DMS 273 treated with DMSO at 0.1 percent for 48 hours (cell line): ENCODE results near the gene SRCAP.
"Not testable (repeated sequence)": the region's sequence is repeated elsewhere in the genome, so short reads cannot be mapped to it uniquely, and the experiment has no call there.

ENCODE experiments used
- DNase-seq: peaks from one replicate; lab custom pipeline; 2025; lab: John Stamatoyannopoulos, UW

Gene SRCAP

DNA sequence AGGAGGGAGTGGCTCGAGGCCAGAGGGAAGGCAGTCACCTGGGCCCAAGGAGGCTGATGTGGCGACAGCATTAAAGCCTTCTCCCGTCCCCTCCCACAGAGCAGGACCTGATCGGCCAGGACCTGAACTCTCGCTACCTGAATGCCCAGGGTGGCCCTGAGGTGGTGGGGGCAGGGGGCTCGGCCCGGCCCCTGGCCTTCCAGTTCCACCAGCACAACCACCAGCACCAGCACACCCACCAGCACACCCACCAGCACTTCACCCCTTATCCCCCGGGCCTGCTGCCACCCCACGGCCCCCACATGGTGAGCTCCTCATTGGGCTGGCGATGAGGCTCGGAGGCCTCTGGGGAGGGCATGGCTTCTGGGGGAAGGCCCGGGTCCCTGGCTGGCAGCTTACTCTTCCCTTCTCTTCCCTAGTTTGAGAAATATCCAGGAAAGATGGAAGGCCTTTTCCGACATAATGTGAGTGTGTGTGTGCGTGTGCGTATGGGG lies 34.3 kb upstream of the SRCAP start:
- no peak for DNase-seq

DNA sequence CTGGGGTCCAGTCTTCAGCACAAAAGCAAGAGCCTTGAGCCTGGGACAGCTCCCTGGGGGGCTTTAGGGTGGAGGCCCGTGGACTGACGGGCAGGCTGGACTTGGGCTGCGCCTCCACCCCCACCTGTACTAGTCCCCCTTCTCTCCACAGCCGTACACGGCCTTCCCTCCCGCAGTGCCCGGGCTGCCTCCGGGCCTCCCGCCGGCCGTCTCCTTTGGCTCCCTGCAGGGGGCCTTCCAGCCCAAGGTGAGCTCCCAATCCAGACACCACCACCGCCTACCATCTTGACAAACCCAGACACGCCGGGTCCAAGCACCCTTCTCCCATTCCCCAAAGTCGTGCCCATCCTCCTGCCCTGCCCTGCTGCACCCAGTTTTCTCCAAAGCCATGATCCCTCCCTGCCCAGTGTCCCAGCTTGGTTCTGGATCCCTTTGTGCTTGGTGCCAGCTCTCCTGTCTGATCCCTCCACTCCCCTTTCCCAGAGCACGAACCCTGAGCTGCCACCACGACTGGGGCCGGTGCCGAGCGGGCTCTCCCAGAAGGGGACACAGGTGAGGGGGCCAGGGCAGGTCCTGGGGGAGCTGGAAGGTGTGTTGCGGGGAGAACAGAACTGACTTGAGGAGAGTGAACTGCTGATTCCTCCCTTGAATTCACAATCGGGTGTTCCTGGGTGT lies 33.7 kb upstream of the SRCAP start:
- DNase-seq, result no peak

DNA sequence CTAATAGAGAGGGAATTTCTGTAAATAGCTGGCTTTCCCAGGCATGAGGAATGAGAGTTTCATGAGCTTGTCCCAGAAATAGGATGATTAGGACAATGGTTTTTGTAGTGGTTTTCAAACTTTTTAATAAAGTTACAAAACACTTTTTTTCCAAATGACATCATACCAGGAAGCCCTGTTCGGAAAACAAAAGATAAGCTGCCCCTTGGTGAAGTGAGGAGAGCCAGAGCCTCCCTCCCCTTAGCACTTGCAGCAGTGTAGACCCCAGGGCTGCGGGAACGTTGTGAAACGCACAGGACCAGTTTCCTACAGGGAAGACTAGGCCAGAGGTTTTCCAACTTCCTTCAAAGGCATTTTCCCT lies 33.2 kb upstream of the SRCAP start:
- DNase-seq, result no peak

DNA sequence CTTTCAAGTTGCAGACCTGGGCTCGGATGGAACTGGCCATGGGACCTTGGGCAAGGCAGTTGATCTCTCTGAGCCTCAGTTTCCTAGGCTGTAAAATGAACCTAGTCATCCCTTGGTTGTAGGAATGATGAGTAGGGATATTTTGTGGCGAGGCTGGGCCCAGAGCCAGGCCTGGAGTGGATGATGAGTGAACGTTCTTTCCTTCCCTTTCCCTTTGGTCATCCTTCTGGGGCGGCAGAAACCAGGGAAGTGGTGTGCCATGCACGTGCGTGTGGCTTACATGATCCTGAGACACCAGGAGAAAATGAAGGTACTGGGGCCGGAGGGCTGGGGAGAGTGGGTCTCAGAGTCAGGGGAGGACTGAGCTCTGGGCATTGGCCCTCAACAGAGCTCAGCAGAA lies 32.3 kb upstream of the SRCAP start:
- no peak for DNase-seq

DNA sequence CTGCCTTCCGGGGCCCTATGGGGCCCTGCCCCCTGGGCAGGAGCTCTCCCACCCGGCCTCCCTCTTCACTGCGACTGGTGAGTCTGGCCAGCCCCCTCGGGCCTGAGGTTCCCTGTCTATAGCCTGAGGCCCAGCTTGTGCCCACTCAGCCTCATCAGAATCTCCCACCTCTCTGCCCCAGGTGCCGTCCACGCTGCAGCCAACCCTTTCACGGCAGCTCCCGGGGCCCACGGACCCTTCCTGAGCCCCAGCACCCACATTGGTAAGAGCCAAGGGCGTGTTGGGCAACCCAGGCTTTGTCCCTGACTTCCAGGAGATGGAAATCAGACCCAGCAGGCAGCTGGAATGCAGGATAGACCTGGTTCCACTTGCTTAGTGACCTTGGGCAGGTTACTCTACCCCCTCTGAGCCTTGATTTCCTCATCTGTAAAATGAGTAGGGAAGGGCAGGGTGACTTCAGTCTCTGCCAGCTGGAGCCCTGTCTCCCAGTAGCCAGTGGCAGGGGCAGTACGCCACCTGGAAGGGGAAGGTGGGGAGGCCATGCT lies 31.5 kb upstream of the SRCAP start:
- no peak for DNase-seq

DNA sequence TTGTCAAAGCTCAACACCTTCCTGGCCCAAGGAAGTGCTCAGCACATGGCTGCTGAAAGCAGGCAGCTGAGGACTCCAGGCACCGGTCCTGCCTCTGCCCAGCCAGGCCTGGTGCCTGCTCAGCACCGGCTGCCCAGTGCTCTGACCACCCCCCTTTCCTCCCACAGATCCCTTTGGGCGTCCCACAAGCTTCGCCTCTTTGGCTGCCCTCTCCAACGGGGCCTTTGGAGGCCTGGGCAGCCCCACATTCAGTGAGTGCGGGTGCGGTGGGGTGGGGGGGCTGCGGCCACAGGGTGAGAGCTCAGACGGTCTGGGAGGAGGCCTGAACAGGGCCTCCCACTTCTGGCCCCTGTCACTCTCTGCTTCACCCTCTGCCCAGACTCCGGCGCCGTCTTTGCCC lies 30.6 kb upstream of the SRCAP start:
- no peak for DNase-seq

DNA sequence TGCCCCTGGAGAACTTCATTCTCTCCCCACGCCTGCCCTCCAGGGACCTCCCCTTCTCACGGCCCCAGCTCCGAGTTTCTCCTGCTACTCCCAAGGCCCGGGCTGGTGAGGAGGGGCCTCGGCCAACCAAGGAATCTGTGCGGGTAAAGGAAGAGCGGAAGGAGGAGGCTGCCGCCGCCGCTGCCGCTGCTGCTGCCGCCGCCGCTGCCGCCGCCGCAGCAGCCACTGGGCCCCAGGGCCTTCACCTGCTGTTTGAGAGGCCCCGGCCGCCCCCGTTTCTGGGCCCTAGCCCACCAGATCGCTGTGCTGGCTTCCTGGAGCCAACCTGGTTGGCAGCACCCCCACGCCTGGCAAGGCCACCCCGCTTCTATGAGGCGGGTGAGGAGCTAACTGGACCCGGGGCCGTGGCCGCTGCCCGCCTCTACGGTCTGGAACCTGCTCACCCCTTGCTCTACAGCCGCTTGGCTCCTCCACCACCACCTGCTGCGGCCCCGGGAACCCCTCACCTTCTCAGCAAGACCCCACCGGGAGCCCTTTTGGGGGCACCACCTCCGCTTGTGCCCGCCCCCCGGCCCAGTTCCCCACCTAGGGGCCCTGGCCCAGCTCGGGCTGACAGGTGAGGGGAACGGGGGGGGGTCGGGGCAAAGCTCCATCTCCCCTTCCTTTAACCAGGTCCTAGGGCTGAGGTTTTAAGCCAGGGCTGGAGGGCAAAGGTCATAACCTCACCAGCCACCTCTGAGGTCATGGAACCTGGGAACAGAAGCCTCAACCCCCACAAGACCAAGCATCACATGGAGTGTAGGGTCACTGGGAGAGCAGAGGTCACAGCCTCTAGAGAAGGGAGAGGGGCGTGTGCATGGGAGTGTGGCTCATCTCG lies 29.7 kb upstream of the SRCAP start:
- no peak for DNase-seq

DNA sequence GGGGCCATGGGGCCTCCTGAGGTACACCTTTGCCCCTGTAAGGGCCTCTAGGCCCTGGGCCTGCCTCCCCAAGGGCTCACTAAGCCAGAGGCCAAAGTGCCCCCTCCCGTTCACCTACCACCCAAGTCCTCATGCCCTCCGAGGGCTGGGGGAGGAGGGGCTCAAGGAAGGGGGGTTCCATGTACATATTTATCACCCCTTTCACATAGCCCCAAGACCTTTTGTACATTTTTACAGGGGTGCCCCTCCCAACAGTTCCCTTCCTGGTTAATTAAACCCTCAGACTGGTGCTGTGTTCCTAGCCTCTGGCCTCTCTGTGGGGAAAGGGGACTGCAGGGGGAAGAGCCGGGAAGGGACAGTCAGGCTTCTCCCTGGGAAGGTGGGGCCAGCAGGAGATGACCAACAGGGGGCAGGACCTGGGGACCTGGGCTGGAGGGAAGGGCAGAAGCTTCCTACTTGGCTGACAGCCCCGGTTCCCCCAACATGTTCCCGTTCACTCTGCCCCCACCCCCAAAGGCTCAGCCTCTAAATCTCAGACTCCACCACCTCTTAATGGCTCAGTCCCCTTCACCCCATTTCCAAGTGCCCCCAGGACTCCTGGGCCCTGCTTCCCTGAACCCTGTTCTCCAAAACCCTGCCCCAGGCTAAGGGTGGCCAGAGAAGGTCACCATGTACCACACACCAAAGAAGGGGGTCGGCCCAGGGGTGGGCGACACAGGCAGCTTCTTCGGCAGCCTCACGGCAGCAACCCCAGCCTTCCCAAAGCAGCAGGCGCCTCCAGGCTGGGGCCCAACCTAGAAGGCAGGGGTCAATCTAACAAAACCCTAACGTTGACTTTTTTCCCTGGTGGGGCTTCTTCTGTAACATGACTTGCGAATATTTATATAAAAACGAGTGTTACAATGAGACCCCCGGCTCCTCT lies 28.8 kb upstream of the SRCAP start:
- no peak for DNase-seq

DNA sequence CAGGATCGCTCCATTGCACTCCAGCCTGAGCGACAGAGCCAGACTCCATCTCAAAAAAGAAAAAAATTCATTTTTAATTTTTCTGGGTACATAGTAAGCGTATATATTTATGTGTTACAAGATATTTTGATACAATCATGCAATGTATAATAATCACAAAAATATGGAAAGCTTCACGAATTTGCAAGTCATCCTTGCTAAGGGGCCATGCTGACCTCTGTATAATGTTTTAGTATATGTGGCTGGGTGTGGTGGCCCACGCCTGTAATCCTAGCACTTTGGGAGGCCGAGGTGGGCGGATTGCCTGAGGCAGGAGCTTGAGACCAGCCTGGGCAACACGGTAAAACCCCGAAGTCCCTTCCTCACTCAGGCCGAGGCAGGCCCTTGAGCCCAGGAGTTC lies 23.8 kb upstream of the SRCAP start:
- DNase-seq, result no peak

DNA sequence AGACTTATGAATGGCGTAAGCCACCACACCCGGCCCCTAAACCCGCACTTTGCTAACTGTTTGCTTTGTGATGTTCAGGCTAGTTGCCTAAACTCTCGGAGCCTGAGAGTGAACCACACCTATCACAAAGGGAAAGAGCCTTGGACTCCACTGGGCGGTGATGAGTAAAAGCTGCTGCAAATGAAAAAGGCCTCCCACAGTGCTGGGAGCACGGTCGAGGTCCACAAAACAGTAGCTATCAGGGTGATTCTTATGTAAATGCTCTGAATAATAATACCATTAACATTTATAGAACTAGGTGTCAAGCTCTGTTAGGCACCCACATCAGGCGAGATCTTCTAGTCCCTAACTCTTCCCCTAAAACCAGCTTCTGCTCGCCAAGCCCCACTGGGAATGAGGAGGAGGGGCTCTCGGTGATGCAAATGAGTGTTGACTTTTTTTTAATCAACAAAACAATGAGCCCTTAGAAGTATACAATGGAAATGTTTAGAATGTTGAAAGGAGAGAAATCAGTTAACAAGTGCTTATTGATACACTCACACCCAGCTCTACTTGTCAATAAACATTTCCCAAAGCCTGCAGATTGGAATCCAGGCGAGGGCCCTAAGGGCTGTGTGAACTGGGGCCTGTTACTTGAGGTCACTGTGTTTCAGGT lies 20.9 kb upstream of the SRCAP start:
- no peak for DNase-seq

DNA sequence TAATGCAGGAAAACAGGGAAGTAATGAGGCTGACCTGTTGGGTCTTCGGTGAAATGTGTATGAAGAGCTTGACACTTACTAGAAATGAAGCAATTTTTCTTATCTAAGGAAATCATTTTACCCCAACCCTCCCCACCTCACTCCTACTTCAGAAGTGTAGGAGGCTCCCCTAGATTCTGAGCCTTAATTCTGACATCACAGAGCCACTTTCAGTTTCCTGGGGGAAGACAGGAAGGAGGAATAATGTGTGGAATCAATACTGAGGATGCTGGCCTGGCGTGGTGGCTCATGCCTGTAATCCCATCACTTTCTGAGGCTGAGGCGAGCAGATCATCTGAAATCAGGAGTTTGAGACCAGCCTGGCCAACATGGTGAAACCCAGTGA lies 20.4 kb upstream of the SRCAP start:
- DNase-seq, result no peak

DNA sequence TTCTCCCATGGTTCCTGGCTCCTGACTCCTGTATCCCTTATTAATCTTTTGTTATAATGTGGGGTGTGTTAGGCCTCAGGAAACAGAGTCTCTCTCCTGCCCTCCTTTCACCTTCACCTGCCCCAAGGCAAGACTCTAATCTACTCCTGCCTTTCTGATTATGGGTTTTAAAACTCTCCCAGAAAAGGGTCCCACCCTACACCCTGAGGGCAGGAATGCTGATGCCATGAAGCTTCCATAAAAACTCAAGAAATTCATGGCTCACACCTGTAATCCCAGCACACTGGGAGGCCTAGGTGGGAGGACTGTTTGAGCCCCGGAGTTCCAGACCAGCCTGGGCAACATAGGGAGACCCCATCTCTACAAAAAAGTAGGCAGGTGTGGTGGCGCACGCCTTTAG lies 18.6 kb upstream of the SRCAP start:
- no peak for DNase-seq

DNA sequence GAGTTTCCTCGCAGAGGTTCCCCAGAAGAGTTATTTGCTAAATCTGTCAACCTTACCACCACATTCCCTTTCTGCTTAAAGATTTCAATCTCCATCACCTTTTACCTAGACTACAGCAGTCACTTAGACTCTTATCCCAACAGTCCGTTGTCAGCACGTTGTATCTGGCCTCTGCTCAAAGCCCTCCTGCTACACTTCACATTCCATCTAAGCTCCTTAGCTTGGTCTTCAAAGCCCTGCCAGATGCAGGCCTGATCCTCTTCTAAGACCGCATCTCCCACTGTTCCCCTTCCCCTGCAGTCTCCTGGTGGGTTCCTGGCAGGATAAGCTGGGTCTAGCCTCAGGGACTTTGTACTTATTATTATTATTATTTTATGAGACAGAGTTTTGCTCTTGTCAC lies 10.3 kb upstream of the SRCAP start:
- no peak for DNase-seq

DNA sequence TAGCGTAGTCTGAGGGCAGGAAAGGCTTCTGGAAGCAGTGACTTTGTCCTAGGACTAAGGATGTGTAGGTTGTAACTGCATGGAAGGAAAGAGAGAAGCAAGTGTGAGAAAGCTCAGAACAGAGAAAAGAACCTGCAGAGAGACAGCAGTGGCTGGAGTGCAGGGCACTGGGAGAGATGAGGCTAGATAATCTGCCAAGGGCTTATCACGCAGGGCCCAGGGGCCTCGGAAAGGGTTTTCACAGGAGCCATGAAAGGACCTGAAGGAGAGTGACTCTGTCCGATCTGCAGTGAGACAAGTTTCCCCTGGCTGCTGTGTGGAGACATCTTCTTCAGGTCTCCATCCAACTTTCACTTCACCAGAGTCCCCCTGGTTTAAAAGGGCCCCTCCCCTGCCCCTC lies 7.1 kb upstream of the SRCAP start:
- DNase-seq, result no peak

DNA sequence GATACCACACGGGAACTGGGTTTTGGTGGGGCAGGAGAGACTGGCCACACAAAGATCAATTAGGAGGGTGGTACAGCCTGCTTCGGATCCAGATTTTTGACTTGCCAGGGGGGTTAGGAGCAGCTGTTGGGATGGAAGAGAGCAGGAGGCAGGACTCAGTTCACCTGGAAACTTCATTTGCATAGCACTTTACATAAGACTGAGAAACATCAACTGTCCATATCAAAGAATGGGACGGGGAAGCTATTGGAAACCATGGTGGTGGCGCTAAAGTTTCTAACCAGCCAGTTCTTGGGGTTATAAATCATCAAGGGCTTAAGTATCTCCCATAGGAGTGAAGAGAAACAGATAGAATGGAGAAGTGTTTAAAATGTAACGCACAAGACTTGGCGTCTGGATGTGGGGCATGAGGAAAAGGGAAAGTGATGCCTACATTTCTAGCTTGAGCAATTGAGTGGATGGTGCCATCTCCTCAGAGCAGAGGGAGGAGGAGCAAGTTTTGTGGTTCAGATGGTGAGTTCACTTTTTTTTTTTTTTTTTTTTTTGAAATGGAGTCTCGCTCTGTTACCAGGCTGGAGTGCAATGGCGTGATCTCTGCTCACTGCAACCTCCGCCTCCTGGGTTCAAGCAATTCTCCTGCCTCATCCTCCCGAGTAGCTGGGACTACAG lies 6.4 kb upstream of the SRCAP start:
- DNase-seq, result no peak

DNA sequence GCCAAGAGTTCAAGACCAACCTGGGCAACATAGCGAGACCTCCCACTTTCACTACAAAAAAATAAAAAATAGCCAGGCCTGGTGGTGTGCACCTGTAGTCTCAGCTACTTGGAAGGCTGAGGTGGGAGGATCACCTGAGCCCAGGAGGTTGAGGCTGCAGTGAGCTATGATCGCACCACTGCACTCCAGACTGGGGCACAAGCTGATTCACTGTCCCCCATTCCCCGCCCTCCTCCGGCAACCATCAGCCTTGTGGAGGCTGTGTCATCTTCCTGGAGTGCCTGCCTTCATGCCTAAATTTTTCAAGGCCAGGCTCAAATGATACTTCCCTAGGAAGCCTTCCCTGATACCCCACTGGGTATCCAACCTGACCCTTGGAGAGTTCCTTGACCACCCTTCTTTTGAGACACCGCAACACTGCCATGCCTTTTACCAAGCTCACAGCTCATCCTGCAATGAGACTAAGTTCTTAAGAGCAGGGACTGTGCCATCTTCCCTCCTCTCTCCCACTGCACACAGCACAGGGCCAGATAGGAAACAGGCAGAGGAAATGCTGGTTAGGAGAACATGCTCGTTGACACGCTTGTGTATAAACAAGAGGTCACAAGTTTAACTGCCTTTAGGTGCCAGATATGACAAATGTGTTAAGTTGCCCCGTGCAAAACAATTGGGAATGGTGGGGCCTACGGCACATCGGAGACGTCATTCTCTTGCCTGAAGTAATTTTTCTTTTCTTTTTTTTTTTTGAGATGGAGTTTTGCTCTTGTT lies 3.9 kb upstream of the SRCAP start:
- DNase-seq, result no peak

DNA sequence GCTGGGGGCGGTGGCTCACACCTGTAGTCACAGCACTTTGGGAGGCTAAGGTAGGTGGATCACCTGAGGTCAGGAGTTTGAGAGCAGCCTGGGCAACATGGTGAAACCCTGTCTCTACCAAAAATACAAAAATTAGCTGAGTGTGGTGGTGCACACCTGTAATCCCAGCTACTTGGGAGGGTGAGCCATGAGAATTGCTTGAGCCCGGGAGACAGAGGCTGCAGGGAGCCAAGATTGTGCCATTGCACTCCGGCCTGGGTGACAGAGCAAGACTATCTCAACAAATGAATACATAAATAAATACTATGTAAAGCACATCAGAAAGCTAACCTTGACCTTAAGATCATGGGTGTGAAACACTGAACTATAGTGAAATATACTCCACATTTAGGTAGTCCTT lies 2.3 kb upstream of the SRCAP start:
- not testable (repeated sequence) for DNase-seq

DNA sequence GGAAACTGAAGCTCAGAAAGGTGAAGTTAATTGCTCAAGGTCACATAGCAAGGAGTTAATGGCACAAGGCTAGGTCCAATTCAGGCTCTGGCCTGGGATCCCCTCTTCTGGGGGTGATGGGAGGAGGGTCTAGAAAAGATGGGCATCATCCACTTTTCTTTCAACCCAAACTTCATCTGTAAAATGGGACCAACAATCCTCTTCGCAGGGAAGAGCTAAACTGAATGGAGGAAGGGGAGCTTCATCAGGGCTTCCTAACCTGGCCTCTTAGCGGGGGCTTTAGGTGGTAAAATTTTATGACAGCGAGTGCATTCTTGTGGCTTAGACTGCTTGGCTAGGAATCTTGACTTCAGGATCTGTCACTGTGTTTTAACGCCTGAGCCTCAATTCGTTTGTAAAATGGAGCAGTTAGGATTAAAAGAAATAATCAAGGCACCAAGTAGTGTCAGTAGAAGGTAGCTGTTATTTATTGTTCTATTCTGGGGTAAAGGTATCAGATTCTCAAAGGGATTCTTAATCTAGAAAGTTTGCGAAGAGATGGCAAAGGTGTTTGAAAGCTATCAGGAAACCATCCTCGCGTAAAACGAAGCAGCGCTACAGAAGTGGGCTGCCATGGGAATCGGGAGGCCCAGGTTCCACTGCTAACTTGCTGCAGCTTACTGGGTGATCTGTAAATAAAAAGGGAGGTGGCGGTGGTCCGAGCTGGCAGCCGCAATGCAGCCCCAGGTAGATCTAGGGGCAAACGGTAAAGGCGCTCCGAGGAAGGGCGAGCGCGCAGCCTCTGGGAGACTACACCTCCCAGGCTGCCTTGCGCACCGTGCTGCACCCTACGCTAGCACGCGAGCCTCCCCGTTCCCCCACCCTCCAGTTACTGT lies 1.5 kb upstream of the SRCAP start:
- peak; percentile 94 for DNase-seq

DNA sequence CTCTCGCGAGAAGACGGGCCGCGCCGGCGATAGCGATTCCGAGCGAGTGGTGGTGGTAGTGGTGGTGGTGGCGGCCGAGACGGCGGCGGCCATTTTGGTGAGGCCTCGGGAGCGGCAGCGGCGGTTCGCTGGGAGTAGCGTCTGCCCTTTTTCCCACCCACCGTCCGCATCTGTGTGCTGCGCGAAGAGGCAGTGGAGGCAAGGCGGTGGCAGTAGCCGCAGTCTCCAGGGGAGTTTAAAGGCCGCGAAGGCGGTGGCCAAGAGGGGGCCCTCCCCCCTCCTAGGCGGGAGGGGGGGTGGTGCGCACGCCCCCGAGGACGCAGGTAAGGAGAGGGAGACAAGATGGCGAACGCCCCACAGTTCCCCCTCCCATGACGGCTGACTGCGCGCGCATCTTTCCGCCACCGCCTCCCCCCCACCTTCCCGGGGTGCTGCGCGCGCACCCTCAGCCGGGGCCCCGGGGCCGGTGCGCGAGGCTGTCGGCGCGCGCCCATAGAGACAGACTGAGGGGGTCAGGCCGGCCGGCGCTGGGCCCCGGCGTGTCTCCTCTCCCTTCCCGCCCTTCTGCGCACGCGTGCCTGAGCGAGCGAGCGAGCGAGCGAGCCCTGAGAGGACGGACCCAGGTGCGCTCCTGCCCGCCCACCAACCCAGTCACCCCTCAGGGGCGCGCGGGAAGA lies 694 bp upstream of the SRCAP start:
- DNase-seq, result peak; percentile 74
